Suprapubic skin (tissue), 4 donors: Measurements from ENCODE around the gene KRTAP1-1.

Experiments
- POLR2A ChIP-seq, 2 donors: fragments of 450-650 bp; IDR thresholded peaks; one replicate each; pipeline ENCODE4 v1.6.1; 2017; ENCODE audit warnings: antibody characterized with exemption in 2 of 2, mild to moderate bottlenecking in 2 of 2, moderate library complexity in 2 of 2
- POLR2AphosphoS5 ChIP-seq, 3 donors: sonication (generic); formaldehyde crosslinking; IDR thresholded peaks; one replicate each; pipeline ENCODE4 v1.6.1; 2017; ENCODE audit warnings: antibody characterized with exemption in 3 of 3
- TF ChIP-seq, protein P1 (sequence below), 2 donors: fragments of 200-600 bp in 1 of 2; fragments of 450-650 bp in 1 of 2; sonication (generic) in 1 of 2; IDR thresholded peaks; one replicate each; pipeline ENCODE4 v1.5.1; 2016 to 2019; ENCODE audit warnings: antibody characterized with exemption in 2 of 2, mild to moderate bottlenecking in 1 of 2, moderate library complexity in 1 of 2

GRCh38 chr17:41012326-41013120 lies 28.7 kb downstream of the KRTAP1-1 start:
- TF ChIP-seq, protein P1, sequence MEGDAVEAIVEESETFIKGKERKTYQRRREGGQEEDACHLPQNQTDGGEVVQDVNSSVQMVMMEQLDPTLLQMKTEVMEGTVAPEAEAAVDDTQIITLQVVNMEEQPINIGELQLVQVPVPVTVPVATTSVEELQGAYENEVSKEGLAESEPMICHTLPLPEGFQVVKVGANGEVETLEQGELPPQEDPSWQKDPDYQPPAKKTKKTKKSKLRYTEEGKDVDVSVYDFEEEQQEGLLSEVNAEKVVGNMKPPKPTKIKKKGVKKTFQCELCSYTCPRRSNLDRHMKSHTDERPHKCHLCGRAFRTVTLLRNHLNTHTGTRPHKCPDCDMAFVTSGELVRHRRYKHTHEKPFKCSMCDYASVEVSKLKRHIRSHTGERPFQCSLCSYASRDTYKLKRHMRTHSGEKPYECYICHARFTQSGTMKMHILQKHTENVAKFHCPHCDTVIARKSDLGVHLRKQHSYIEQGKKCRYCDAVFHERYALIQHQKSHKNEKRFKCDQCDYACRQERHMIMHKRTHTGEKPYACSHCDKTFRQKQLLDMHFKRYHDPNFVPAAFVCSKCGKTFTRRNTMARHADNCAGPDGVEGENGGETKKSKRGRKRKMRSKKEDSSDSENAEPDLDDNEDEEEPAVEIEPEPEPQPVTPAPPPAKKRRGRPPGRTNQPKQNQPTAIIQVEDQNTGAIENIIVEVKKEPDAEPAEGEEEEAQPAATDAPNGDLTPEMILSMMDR (IDR thresholded peaks at IDR 0.05), result no peak
- TF ChIP-seq POLR2AphosphoS5 (IDR thresholded peaks at IDR 0.05) (no peak), POLR2A (IDR thresholded peaks at IDR 0.05) (no peak)
